NT2/D1 (cell line): Measurements from ENCODE around the gene TLK1.

Experiments
- SUZ12 ChIP-seq: IDR thresholded peaks from 2 replicates; pipeline ENCODE4 v1.6.1; 2011; ENCODE audit not compliant: insufficient read length, insufficient read depth; ENCODE audit errors: extremely low read depth
- ZNF274 ChIP-seq: IDR thresholded peaks from 2 replicates; pipeline ENCODE4 v1.6.1; 2011; ENCODE audit warnings: mild to moderate bottlenecking, low read depth, low read length

GRCh38 chr2:171009386-171009785 is 151.3 kb downstream of the TLK1 start:
- TF ChIP-seq SUZ12: no peak
- no peak for TF ChIP-seq ZNF274
